Stimulated activated CD4-positive, alpha-beta T cell treated with anti-CD3 and anti-CD28 coated beads, Interleukin-12 subunit alpha, Interleukin-12 subunit beta, amount 100 ng/mL, for 4 hours (primary cell): ENCODE data around the gene CARS1.

Experiments used
- DNase-seq: peaks from one replicate; pipeline ENCODE4 v3.0.0-alpha.2; 2020

CARS1 gene

DNA sequence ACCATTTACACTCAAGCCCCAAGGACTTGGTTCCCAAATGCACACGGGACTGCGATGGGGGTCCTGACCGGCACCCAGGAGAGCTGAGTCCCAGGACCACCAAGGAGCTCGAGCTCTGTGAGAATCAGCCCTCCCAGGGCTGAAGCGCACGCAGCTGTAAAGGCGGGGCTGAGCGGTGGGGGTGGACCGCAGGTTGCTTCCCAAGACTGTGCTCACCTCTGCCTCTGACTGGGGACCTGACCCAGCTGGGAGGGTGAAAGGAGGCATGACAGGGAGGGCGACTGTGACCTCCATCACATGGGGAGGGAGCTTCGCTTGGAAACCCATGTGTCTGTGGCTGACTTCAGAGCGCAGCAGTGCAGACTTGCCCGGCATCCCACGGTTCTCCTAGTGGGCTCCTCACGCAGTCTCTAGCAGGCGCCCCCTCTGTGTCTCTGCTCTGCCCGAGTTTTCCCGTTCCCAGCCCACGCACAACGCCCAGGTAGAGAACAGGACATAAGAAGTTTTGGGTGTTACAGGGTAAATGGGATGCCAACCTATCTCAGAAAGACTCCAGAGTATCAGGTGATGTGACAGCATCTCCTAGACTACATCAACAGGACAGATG is 49.7 kb downstream of the CARS1 start:
- DNase-seq, result no peak

DNA sequence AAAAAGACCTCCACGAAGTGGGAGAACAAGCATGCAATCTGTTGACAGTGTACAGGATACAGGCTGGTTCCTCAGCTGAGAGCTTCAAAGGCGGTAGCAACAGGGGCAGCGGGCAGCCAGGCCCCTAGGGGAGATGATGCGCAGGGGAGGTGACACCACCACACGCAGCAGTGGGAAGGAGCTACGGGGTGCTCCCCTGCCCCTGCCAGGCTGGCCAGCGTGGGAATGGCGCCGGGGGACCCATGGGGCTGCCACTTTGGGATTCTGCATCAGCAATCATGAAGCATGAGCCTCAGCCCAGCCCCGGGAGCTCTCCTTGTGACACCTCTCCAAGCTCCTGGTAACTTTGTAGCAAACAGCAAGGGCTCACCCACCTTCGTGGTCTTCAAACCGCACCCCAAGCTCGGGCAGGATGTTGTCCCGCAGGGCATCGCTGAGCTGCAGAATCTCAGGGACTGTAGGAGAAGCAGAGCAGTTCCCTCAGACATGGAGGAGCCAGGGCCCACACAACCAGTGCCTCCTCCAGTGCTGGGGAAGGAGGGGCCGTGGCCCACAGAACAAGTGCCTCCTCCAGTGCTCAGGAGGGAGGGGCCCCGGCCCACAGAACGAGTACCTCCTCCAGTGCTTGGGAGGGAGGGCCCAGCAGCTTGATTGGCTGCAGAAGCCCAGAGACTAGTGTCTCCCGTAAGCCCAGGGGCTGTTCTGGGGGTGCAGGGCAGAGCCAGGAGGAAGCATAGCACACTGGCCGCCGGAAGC is 50.5 kb downstream of the CARS1 start:
- DNase-seq, result no peak

DNA sequence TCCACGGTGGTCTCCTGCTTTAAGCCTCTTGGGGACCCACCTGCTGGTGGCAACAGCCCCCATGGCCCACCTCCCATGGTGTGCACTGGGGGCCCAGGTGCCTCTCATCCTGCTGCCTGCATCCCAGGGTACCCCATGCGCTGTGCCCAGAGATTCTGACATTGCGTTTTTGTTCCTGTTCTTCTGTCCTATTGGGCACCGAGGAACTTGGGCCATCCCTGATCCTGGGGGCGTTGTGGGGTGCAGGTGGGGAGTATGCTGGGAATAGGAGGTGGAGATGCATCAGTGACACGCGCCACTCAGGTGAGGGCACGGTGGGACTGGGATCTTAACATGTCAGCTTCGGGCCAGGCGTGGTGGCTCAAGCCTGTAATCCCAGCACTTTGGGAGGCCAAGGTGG is 52.7 kb downstream of the CARS1 start:
- DNase-seq, result no peak

DNA sequence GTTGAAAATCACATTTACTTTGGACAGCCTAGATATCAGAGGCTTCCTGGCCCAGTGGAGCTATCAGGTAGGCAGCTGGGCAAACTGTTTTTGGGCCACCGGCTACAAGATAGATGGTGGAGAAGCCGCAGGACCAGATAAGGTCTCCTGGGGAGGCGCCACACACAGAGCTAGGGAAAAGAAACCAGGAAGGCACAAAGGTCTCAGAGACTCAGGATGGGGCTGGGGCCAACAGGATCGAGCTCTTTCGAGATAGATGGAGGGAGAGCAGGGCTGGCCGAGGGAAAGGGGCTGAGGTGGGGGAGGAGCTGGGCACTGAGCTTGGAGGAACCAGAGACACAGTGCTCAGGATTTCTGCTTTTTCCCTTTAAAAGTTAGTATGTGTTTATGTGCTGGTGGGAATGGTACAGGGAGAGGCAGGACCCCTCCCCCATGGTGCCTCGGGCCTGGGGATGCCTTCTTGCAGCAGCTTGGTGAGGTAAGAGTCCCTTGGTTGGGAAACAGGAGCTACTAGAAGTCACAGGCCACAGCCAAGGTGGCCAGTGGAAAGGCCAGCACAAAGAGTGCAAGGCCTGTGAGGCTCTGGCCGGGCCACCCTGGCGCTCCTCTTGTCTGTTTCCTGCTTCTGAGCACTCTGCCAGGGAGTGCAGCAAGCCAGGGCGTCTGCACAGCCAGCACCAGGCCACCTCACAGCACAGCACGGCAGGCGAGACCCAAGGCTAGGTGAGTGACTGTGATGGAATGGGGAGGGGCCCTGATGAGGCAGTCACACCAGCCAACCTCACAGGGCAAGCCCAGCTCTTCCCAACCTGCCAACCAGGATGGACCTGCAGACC is 53.6 kb downstream of the CARS1 start:
- no peak for DNase-seq

DNA sequence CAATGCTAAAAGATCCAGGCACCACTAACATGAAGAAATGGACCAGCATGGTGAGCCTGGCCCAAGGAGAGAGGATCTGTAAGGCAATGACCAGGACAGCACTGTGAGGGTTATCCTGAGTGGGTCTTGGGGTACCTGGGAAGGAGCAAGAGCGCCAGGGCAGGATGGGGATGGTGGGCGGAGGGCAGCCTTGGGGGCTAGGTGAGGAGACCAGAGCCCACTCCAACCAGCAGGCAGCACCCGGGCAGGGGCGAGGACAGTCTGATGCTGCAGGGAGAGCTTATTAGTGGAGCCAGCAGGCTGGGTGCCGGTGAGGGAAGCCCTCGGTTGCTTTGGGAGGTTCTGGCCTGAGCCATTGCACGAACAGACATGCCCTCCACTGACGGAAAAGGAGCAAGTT is 54.4 kb downstream of the CARS1 start:
- no peak for DNase-seq

DNA sequence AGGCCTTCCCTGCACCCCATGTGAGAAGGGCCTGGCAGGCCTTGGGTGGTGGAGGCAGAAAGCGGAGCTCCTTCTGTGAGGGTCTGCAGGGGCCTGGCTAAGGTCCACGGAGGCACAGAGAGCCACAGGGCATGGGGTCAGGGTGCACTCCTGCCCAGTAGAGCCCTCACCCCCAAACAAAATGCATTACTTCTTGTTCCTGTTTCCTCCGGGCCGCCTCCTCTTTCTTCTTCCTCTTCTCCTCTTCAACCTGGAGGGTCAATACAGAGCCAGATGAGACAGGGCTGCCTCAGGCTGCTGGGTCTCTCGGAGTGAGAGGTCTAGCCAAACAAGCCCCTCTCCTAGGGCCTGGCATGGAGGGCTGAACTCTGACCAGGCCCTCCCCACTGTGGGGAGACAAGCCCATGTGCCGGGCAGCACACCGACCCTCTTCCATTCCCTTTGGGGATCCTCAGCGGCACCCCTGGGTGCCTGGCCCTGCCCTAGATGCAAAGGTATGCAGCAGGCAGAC is 54.8 kb downstream of the CARS1 start:
- DNase-seq, result no peak

DNA sequence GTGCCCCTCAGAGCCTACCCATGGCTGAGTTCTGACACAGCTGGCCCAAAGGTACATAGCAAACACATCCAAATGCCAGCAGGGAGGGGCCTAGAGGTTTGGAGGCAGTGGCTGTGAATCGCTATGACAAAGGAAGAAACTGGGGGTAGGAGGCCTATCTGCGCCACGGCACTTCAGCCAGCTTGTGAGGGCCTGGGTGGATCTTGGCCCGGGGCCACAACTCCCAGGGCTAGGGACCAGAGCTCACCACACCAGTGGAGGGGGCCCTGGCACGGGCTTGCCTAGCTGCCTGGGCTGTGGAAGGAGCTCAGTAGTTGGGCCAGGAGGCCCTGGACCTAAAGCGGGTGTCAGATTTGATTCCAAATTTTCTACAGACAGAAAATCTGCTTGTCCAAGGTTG is 55.7 kb downstream of the CARS1 start:
- no peak for DNase-seq

DNA sequence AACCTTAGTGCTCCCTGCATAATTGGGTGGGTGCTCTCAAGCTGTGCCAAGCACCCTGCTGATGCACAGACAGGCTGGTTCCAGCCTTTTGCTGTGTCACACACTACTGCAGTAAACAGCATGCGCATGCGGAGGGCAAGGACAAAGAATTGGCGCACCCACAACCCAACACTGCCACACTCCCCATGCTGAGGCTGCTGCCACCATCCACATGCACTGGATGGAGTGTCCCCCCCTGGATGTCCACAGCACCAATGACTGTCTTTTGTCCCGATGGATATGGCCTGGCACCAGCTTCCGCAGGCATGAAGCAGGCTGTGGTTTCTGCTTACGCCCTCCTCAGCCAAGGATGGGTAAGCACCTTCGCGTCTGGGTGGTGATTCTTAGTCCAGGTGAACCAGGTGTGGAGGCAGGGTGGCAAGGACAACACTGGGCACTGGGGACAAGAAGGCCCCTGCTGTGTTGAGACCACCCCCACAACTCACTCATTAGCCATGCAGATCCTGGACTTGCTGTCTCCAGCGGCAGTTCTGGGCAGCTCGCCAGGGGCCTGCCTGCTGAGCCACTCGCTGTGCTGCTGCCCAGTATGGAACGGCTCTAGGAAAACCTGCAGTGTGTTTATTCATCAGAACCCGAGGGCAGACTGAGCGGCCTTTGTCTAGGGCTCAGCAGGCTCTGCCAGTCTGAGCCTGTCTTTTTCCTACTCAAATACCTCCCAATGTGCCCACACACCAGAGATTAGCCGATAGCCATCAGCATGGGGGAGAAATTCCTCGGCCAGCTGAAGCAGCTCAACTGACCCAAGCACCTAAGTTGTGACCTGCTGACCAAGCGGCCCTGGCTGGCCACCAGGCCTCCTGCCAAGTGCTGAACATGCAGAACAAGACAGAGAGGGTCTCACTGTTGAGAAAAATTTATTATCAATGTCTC is 56.9 kb downstream of the CARS1 start:
- no peak for DNase-seq

DNA sequence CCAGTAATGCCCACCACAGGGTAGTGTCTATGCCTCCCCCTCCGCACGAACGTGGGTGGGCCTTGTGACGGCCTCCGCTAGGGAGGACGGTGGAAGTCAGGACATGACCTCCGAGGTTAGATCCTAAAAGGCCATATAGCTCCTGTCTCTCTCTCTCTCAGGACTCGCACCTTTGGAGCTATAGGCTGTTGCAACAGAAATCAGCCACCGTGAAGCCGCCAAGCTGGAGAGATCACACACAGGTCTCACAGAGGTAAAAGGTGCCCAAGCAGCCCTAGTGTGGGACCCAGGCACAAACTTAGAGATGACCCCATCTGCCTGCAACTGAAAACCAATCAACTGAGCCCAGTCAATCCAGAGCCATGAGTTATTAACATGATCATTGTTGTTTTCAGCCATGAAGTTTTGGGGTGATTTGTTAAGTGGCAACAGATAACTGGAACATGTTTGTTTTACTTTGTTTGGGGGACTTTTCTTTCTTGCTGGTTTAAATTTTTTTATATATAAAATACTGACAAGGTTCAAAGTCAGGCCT is 57.7 kb downstream of the CARS1 start:
- DNase-seq, result no peak

DNA sequence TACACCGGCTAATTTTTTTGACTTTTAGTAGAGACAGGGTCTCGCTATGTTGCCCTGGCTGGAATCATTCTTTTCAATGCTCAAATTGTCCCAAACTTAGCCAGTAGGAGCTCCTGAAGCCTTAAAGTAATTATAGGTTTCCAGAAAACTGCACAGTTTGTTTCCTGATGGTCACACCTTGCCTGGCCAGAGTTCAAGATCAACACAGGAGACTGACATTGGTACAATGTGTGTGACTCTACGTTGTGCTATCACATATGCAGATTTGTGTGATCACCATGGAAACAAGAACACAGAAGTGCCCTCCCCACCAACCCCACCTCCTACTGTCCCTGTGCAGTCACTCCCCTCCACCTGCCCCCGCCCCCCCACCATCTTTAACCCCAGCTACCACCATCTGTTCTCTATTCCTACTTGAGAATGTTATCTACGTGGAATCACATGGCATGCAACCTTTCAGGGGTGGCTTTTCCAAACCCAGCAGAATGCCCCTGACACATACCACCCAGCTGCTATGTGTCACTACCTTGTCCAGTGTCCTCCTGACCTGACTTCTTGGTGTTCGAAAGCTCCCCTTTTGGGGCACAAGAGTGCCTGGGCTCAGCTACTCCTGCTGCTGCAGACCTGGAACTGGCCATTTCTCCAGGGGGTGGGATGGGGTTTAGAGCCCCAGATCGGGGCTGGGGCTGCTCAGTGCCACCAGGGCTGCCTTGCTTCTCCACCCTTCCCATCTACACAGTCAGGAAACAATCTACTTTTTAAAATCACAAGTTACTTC is 59.0 kb downstream of the CARS1 start:
- no peak for DNase-seq

DNA sequence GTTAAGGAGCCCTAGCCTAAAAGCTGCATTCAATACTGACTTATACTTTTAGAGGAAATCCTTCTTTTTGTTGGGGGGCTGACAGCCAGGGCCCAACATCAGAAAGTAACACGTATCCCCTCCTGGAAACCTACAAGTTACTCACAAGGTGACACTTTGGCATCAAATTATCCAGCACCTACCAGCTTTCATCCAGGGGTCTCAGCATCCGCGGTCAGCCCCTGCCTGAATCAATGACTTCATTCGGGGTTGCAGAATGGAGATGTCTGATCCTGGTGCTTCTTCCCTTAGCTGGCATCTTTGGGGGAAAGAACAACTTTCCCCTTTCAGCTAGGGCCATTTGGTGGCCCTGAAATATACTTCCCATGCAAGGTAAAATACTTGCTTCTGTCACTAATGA is 59.8 kb downstream of the CARS1 start:
- no peak for DNase-seq

DNA sequence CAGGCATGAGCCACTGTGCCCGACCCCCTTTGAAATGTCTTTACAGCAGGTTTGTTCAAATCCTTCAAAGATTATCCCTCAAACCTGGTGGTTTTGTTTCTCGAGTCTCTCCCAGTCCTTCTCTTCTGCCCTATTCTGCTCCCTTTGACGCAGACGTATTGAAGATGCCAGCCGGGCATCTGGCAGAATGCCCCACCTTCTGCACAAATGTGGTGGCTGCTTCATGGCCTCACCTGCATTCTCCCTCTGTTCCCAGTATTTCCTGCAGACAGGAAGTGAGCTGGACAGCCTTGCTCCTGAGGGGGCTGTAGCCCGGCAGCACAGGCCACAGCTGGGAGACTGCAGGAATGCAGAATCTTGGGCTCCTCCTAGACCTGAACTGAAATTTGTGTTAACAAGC is 60.2 kb downstream of the CARS1 start:
- no peak for DNase-seq

DNA sequence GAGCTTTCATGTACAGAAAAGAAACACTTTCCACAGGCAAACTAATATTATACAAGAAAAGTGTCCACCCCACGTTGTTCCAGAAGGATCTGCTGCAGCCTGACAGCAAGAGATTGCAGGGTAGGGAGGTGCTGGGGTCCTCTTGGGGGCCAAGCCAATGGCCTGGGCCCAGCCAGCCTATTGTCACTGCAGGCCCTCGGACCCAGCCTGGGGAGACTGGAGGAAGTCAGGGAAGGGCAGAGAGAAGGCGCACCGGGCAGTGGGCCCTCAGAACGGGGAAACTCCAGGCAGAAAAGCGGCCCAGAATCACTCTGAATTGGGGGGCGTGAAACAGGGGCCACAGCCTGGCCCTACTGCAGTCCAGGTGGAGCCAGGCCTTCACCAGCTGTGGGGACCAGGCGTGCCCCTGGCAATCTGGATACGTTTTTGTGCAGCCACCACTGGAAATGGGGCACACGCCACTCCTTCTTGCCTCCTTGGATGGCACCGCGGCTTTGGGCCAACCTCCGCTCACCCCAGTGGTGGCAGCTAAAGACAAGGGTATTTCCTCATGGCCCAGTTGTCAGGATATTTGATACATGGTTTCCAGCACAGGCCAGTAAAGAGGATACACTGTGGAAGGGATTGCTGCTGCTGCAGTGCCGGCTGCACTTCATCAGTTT is 61.2 kb downstream of the CARS1 start:
- no peak for DNase-seq

DNA sequence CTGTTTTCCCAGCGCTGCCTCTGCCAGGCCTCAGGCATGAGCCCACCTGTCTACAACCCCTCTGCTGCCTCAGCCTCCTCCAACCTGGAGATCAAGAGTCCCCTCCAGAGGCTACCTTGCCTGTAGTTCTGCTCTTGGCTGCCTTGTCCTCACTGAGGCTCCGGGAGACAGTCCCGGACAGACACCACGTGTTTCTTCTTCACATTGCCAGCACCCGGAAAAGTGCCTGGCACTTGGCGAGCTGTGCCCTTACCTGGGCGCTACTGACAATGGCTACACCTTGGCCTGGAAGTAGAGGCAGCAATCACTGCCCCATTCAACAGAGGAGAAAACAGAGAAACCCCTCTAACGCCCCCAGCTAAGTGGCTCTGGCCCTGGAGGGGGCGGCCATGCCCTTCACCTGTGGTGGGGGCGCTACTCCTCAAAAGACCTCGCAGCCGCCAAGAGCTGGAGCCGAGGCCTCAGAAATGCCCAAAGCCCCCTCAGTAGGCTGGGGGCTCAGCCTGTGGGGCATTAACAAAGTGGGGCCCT is 62.1 kb downstream of the CARS1 start:
- DNase-seq, result no peak

DNA sequence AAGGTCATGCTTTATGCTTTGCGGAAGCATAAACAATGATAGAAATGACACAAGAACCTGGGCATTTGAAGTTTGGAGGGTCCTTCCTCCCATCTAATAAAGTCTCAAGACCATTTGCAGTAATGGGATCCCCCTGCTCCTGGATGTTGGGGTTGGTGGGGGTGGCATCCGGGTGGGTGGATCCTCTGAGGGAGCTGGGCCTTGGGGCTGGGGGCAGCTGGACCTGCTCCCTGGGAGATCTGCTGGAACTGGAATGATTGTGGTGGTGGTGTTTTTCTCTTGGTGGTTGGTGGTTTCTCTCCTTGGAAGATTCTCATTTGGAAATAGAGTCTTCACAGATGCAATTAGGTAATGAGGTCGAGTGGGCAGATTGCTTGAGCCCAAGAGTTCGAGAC is 62.9 kb downstream of the CARS1 start:
- DNase-seq, result no peak

DNA sequence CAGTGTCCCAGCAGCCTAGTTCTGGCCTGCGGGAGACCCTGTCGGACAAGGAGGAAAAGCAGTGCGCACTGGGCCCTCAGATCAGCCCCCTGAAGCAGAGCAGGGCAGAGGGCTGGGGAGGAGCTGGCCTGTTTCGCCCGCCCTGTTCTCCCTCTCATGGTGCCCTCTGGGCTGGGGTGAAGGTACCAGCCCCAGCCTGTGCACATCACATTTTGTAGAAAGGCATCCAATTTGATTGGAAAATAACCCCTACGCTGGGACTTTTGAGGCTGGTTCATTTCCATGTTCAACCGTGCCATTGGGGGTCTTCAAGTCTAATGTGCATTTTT is 64.3 kb downstream of the CARS1 start:
- DNase-seq, result no peak

DNA sequence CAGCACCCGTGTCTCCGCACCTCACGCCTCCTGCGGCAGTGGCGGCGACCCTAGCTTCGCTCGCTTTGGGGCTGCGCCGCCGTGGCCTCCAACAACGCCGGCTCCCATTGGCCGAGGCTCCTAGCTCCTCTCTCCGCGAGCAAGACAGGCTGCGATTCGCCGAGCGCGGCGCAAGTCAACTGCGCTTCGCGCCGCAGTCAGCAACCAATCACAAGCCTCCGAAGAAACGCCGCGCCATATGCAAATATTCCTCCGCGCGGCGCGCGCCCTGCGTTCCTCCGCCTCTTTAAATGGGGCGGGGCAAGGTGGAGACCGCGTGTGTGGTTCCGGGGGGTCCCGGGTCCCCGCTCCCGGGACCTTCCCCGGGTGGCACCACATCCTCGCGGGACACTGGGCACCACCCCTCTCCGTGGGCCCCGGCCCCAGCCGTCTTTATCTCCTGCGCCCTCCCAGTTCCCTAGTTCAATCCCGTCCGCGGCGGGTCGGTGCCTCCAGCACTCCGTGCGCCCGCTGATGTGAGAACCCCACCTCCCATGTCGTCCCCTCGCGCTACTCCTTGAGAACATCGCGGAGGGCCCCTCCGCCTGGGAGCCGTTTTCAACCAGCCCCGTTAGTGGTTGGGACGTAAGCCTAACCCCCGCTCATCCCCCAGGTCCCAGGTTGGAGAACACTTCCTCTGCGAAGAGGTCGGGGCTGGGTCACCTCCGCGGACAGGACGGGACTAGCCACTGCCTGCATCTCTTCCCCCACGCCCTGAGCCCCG is 64.8 kb downstream of the CARS1 start, which contains the start of gene NAP1L4:
TSS of gene NAP1L4 (minus strand) at position 96 of the 763 bp plus-strand sequence. CDS start 13,109 bp downstream, outside the sequence.
- DNase-seq, result peak; percentile 95

DNA sequence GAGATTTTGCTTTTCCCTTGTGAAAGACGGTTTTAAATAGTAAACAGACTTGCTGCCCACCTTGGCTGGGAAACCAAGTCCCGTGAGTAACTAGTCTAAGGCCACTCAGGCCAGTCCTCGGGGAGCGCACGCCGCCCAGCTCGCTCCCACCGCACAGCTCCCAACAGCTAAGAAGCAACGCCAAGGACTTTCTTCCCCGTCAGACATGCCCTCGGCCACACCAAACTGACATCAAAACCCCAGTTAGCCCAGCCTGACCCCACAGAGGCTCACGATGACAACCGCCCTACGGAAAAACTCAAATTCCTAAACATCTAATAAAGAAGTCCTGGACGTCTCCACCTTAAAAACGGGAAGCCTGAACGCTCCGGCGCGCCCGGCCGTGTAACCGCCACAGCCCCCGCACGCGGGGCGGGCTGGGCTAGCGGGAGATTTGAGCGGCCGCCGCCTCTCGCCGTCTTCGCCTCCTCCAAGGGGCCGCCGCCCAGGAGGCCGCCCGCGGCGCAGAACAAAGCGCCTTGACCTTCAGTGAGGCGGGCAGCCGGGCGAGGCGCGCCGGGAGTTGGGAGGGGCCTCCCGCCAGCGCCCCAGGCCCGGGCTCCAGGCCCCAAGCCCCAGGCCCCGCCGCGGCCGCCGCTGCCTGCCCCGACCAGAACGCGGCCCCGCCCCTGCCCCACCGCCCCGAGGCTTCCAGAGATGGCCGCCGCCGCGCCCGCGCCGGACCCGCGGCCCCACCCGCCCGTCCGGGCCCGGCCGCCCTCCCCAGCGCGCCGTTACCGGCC is 65.6 kb downstream of the CARS1 start:
- no peak for DNase-seq
